Measurements from ENCODE around the gene PTPRM. TPM values are rescaled to one million over a fixed set of nuclear protein-coding genes. Genes with fewer than 3 reads are reported as not detected.

The PTPRM gene
- total RNA-seq, 1 experiment from 2014 or later: 45.6 TPM

GRCh38 chr18:8283891-8284585 is 716.9 kb downstream of the PTPRM start:
- Histone ChIP-seq H3K9me2 (replicated peaks; ENCODE audit: low read length) (no peaks in the 10 kb centered on the region), H3K4me3 (ENCODE audit: low read length) (no peak overlapping the region), H3K27ac (ENCODE audit: low read length) (no peak overlapping the region), H3K27me3 (ENCODE audit: low read length) (no peaks in the 10 kb centered on the region), H3F3A (ENCODE audit: low read length, unreplicated experiment) (no peaks in the 10 kb centered on the region), H4K20me1 (ENCODE audit: low read length) (no peaks in the 10 kb centered on the region), H3K9ac (ENCODE audit: low read length) (no peak overlapping the region), H2AFZ (ENCODE audit: low read length) (no peak overlapping the region), H3K9me3 (ENCODE audit: low read length) (no peaks in the 10 kb centered on the region), H3K4me1 (ENCODE audit: insufficient read depth, low read length) (no peaks in the 10 kb centered on the region), H3K4me2 (ENCODE audit: low read length) (no peak overlapping the region), H3K79me2 (ENCODE audit: low read length) (no peaks in the 10 kb centered on the region), H3K36me3 (ENCODE audit: low read depth, low read length) (no peaks in the 10 kb centered on the region)
- CTCF ChIA-PET: no interaction called here
- ATAC-seq (peak; percentile 22; the same call in 1 of the 2 replicates), DNase-seq (peak; percentile 55)
- POLR2A ChIA-PET (ENCODE audit: unreplicated experiment): no interaction called here
- TF ChIP-seq EZH2phosphoT487 (IDR thresholded peaks at IDR 0.05; ENCODE audit: borderline replicate concordance, low read length) (no peak), EZH2 (IDR thresholded peaks at IDR 0.05; ENCODE audit: low read length, unreplicated experiment) (no peak), CTCF (conservative IDR thresholded peaks at IDR 0.05; ENCODE audit: low read depth, low read length) (no peak)
- intact Hi-C loops (cut with micrococcal nuclease): no loop called here
- no TSS peak for BruUV-seq (replicated peaks)

GRCh38 chr18:8286303-8286702 is 719.2 kb downstream of the PTPRM start:
- TF ChIP-seq CTCF (conservative IDR thresholded peaks at IDR 0.05; ENCODE audit: low read depth, low read length) (no peak), EZH2phosphoT487 (IDR thresholded peaks at IDR 0.05; ENCODE audit: borderline replicate concordance, low read length) (no peak), EZH2 (IDR thresholded peaks at IDR 0.05; ENCODE audit: low read length, unreplicated experiment) (no peak)
- no peak for ATAC-seq
- Histone ChIP-seq H3K9ac (ENCODE audit: low read length) (no peak overlapping the region), H3K79me2 (ENCODE audit: low read length) (no peaks in the 10 kb centered on the region), H3K9me3 (ENCODE audit: low read length) (no peaks in the 10 kb centered on the region), H3K27ac (ENCODE audit: low read length) (no peak overlapping the region), H3K9me2 (replicated peaks; ENCODE audit: low read length) (no peaks in the 10 kb centered on the region), H3K4me3 (ENCODE audit: low read length) (no peak overlapping the region), H3K4me2 (ENCODE audit: low read length) (no peak overlapping the region), H4K20me1 (ENCODE audit: low read length) (no peaks in the 10 kb centered on the region), H3K27me3 (ENCODE audit: low read length) (no peaks in the 10 kb centered on the region), H3F3A (ENCODE audit: low read length, unreplicated experiment) (no peaks in the 10 kb centered on the region), H2AFZ (ENCODE audit: low read length) (no peak overlapping the region), H3K4me1 (ENCODE audit: insufficient read depth, low read length) (no peaks in the 10 kb centered on the region), H3K36me3 (ENCODE audit: low read depth, low read length) (no peaks in the 10 kb centered on the region)
- POLR2A ChIA-PET (ENCODE audit: unreplicated experiment): no interaction called here
- no TSS peak for BruUV-seq (replicated peaks)
- no peak for DNase-seq
- CTCF ChIA-PET: no interaction called here
- intact Hi-C loops (cut with micrococcal nuclease): no loop called here

- CTCF ChIA-PET: no interaction called here
- no TSS peak for BruUV-seq (replicated peaks)
- no peaks in the 10 kb centered on the region for H3K79me2 ChIP-seq (ENCODE audit: low read length)
- no peak overlapping the region for H3K9ac ChIP-seq (ENCODE audit: low read length)
- no peak overlapping the region for H3K27ac ChIP-seq (ENCODE audit: low read length)
- DNase-seq: no peak
- no peak for ATAC-seq
- H3K27me3 ChIP-seq (ENCODE audit: low read length): no peaks in the 10 kb centered on the region
- intact Hi-C loops (cut with micrococcal nuclease): no loop called here
- POLR2A ChIA-PET (ENCODE audit: unreplicated experiment): no interaction called here
- no peaks in the 10 kb centered on the region for H3K9me2 ChIP-seq (replicated peaks; ENCODE audit: low read length)
- H4K20me1 ChIP-seq (ENCODE audit: low read length): no peaks in the 10 kb centered on the region
- no peaks in the 10 kb centered on the region for H3K36me3 ChIP-seq (ENCODE audit: low read depth, low read length)
- TF ChIP-seq CTCF (conservative IDR thresholded peaks at IDR 0.05; ENCODE audit: low read depth, low read length) (no peak), EZH2 (IDR thresholded peaks at IDR 0.05; ENCODE audit: low read length, unreplicated experiment) (no peak), EZH2phosphoT487 (IDR thresholded peaks at IDR 0.05; ENCODE audit: borderline replicate concordance, low read length) (no peak)
- no peaks in the 10 kb centered on the region for H3K4me1 ChIP-seq (ENCODE audit: insufficient read depth, low read length)
- H3F3A ChIP-seq (ENCODE audit: low read length, unreplicated experiment): no peaks in the 10 kb centered on the region
- H3K4me3 ChIP-seq (ENCODE audit: low read length): no peak overlapping the region
- H3K4me2 ChIP-seq (ENCODE audit: low read length): no peak overlapping the region
- no peak overlapping the region for H2AFZ ChIP-seq (ENCODE audit: low read length)
- no peaks in the 10 kb centered on the region for H3K9me3 ChIP-seq (ENCODE audit: low read length)
These were observed 720.2 kb downstream of the PTPRM start for GRCh38 chr18:8287196-8287885.
